DND-41 (cell line): Measurements from ENCODE around the gene PDS5B.

Source experiments
- ATAC-seq: fragments of 200-7000 bp; cut with Tn5 transposase; 3 replicates; pipeline ENCODE4 v1.9.1; 2021; ENCODE audit warnings: low read depth; ENCODE audit not compliant: insufficient read depth
- DNase-seq: peaks from one replicate; pipeline ENCODE4 v3.0.0-alpha.2; 2020
- H2AFZ ChIP-seq: 2 replicates; pipeline ENCODE4 v1.6.0; 2012; ENCODE audit warnings: low read depth, low read length
- H3K27ac ChIP-seq: 2 replicates; pipeline ENCODE4 v1.5.1; 2012; ENCODE audit warnings: low read length, inconsistent platforms
- H3K27me3 ChIP-seq: fragments of 200-600 bp; sonication (generic); 2 replicates; pipeline ENCODE4 v1.6.0; 2012; ENCODE audit warnings: low read length, mild to moderate bottlenecking, inconsistent platforms; ENCODE audit not compliant: insufficient read depth, poor library complexity
- H3K36me3 ChIP-seq: 2 replicates; pipeline ENCODE4 v1.5.1; 2012; ENCODE audit warnings: low read length, inconsistent platforms; ENCODE audit not compliant: insufficient read depth
- H3K4me1 ChIP-seq: 2 replicates; pipeline ENCODE4 v1.5.1; 2012; ENCODE audit warnings: mild to moderate bottlenecking, low read length; ENCODE audit not compliant: insufficient read depth
- H3K4me2 ChIP-seq: 2 replicates; pipeline ENCODE4 v1.6.0; 2012; ENCODE audit warnings: mild to moderate bottlenecking, moderate library complexity, low read length, inconsistent platforms; ENCODE audit not compliant: insufficient read depth
- H3K4me3 ChIP-seq, 2 experiments: fragments of 200-600 bp in 1 of 2; shearing (Covaris generic) in 1 of 2; 2 replicates each; pipeline ENCODE4 v1.5.1; 2012 to 2016; ENCODE audit warnings: inconsistent platforms in 2 of 2, low read length in 2 of 2, mild to moderate bottlenecking in 2 of 2, low read depth in 1 of 2, moderate library complexity in 1 of 2
- H3K79me2 ChIP-seq: 2 replicates; pipeline ENCODE4 v1.6.0; 2012; ENCODE audit warnings: low read length, inconsistent platforms; ENCODE audit not compliant: insufficient read depth
- H3K9ac ChIP-seq: 2 replicates; pipeline ENCODE4 v1.6.0; 2012; ENCODE audit warnings: low read depth, mild to moderate bottlenecking, inconsistent platforms, low read length, moderate library complexity
- H3K9me3 ChIP-seq: 2 replicates; pipeline ENCODE4 v1.5.1; 2012; ENCODE audit warnings: low read length, moderate library complexity, mild to moderate bottlenecking, inconsistent platforms; ENCODE audit not compliant: insufficient read depth, severe bottlenecking
- H4K20me1 ChIP-seq: 2 replicates; pipeline ENCODE4 v1.6.0; 2012; ENCODE audit warnings: low read length; ENCODE audit not compliant: insufficient read depth
- CTCF ChIP-seq: IDR thresholded peaks from 2 replicates; pipeline ENCODE4 v1.5.1; 2012; ENCODE audit warnings: borderline replicate concordance, low read length, moderate library complexity, mild to moderate bottlenecking; ENCODE audit not compliant: poor library complexity, severe bottlenecking; ENCODE audit errors: extremely low read depth
- EZH2 ChIP-seq: IDR thresholded peaks from 3 replicates; pipeline ENCODE4 v1.6.1; 2012; ENCODE audit warnings: borderline replicate concordance, low read depth, mild to moderate bottlenecking, moderate library complexity, low read length, inconsistent platforms; ENCODE audit not compliant: severe bottlenecking

PDS5B gene

GRCh38 chr13:32736648-32737047 lies 150.4 kb downstream of the PDS5B start:
- DNase-seq (no peak), ATAC-seq (no peak)
- no peaks in the 10 kb centered on the region for H4K20me1 ChIP-seq
- no peaks in the 10 kb centered on the region for H3K27me3 ChIP-seq
- TF ChIP-seq EZH2 (no peak), CTCF (no peak)
- no peak overlapping the region; the same call in 1 of the 2 replicates for H3K27ac ChIP-seq
- H3K79me2 ChIP-seq = peaks cover 11% of the 10 kb centered on the region
- no peak overlapping the region for H2AFZ ChIP-seq
- H3K9me3 ChIP-seq = no peaks in the 10 kb centered on the region
- no peak overlapping the region for H3K9ac ChIP-seq
- H3K4me3 ChIP-seq = no peak overlapping the region
- H3K4me1 ChIP-seq = peaks cover 4% of the 10 kb centered on the region; the same call in 1 of the 2 replicates
- peaks cover 63% of the 10 kb centered on the region for H3K36me3 ChIP-seq
- no peak overlapping the region for H3K4me2 ChIP-seq

GRCh38 chr13:32737111-32737571 lies 150.9 kb downstream of the PDS5B start:
- Histone ChIP-seq H3K27ac (no peak overlapping the region), H3K4me1 (peaks cover 4% of the 10 kb centered on the region; the same call in 1 of the 2 replicates), H3K4me2 (no peak overlapping the region), H3K4me3 (no peak overlapping the region), H3K36me3 (peaks cover 67% of the 10 kb centered on the region), H3K9ac (no peak overlapping the region), H3K9me3 (no peaks in the 10 kb centered on the region), H3K27me3 (no peaks in the 10 kb centered on the region), H3K79me2 (peaks cover 11% of the 10 kb centered on the region), H2AFZ (no peak overlapping the region), H4K20me1 (no peaks in the 10 kb centered on the region)
- no peak for DNase-seq
- ATAC-seq = peak; percentile 77
- TF ChIP-seq CTCF (no peak), EZH2 (no peak)

- DNase-seq (no peak), ATAC-seq (no peak)
- Histone ChIP-seq H2AFZ (no peak overlapping the region), H3K4me1 (peaks cover 4% of the 10 kb centered on the region; the same call in 1 of the 2 replicates), H4K20me1 (no peaks in the 10 kb centered on the region), H3K4me2 (no peak overlapping the region), H3K4me3 (no peak overlapping the region), H3K27me3 (no peaks in the 10 kb centered on the region), H3K36me3 (peaks cover 71% of the 10 kb centered on the region), H3K79me2 (peaks cover 11% of the 10 kb centered on the region), H3K27ac (no peak overlapping the region), H3K9me3 (no peaks in the 10 kb centered on the region), H3K9ac (no peak overlapping the region)
- TF ChIP-seq EZH2 (no peak), CTCF (no peak)
Measured at GRCh38 chr13:32737679-32738078, 151.4 kb downstream of the PDS5B start.

GRCh38 chr13:32745509-32745908 lies 159.3 kb downstream of the PDS5B start:
- Histone ChIP-seq H2AFZ (no peak overlapping the region), H3K27me3 (no peaks in the 10 kb centered on the region), H3K4me3 (no peak overlapping the region), H3K79me2 (no peaks in the 10 kb centered on the region), H3K9me3 (no peaks in the 10 kb centered on the region), H4K20me1 (no peaks in the 10 kb centered on the region), H3K4me2 (no peak overlapping the region), H3K36me3 (peaks cover 82% of the 10 kb centered on the region), H3K9ac (no peak overlapping the region), H3K27ac (no peak overlapping the region), H3K4me1 (no peaks in the 10 kb centered on the region)
- ATAC-seq = no peak
- no peak for TF ChIP-seq EZH2
- TF ChIP-seq CTCF = no peak
- DNase-seq = no peak
